Fibroblast of skin of left quadriceps (primary cell): ENCODE measurements around the gene RNF11.
A peak's percentile ranks its signal among the peaks of the same experiment; 100 is the strongest.

Experiments
- DNase-seq, 2 experiments: peaks; one replicate each; pipeline ENCODE4 v3.0.0-alpha.2; 2013; ENCODE audit warnings: low read depth in 2 of 2

Gene RNF11

GRCh38 chr1:51263147-51263877 is 27.2 kb downstream of the RNF11 start:
- no peak for DNase-seq

- DNase-seq, result peak; percentile 86 to 88
Observed at GRCh38 chr1:51264451-51264850, 28.4 kb downstream of the RNF11 start.

- no peak for DNase-seq
Observed at GRCh38 chr1:51265618-51266017, 29.5 kb downstream of the RNF11 start.

- DNase-seq, result no peak
Observed at GRCh38 chr1:51266181-51266580, 30.1 kb downstream of the RNF11 start.

GRCh38 chr1:51266791-51267190 is 30.7 kb downstream of the RNF11 start:
- DNase-seq, result no peak

GRCh38 chr1:51268634-51269033 is 32.6 kb downstream of the RNF11 start:
- no peak for DNase-seq

- DNase-seq, result peak; percentile 56 to 61
Observed at GRCh38 chr1:51270751-51271150, 34.7 kb downstream of the RNF11 start.

GRCh38 chr1:51272916-51273315 is 36.8 kb downstream of the RNF11 start:
- no peak for DNase-seq

GRCh38 chr1:51274676-51275075 is 38.6 kb downstream of the RNF11 start:
- DNase-seq, result no peak

- no peak for DNase-seq
Observed at GRCh38 chr1:51276286-51276685, 40.2 kb downstream of the RNF11 start.

- DNase-seq, result no peak
Observed at GRCh38 chr1:51280321-51280978, 44.4 kb downstream of the RNF11 start.

GRCh38 chr1:51281807-51282206 is 45.7 kb downstream of the RNF11 start:
- DNase-seq, result no peak

GRCh38 chr1:51282605-51283004 is 46.5 kb downstream of the RNF11 start:
- DNase-seq, result no peak

- DNase-seq, result no peak
Observed at GRCh38 chr1:51283979-51284378, 47.9 kb downstream of the RNF11 start.

- DNase-seq, result no peak
Observed at GRCh38 chr1:51284487-51284954, 48.4 kb downstream of the RNF11 start.

- no peak for DNase-seq
Observed at GRCh38 chr1:51285055-51285454, 49.0 kb downstream of the RNF11 start.

GRCh38 chr1:51287966-51288365 is 51.9 kb downstream of the RNF11 start:
- DNase-seq, result no peak

GRCh38 chr1:51288578-51288977 is 52.5 kb downstream of the RNF11 start:
- DNase-seq, result no peak

- DNase-seq, result no peak
Observed at GRCh38 chr1:51289676-51290488, 53.8 kb downstream of the RNF11 start.

- DNase-seq, result no peak
Observed at GRCh38 chr1:51290489-51290847, 54.4 kb downstream of the RNF11 start.

- DNase-seq, result no peak
Observed at GRCh38 chr1:51293898-51294515, 57.9 kb downstream of the RNF11 start.

- DNase-seq, result no peak
Observed at GRCh38 chr1:51294566-51295184, 58.6 kb downstream of the RNF11 start.
